HuH-7 (cell line): ENCODE results near the gene CHAC2.
"Not testable (repeated sequence)": the region's sequence is repeated elsewhere in the genome, so short reads cannot be mapped to it uniquely, and the experiment has no call there.

ENCODE experiments used
- DNase-seq: peaks from one replicate; pipeline ENCODE4 v3.0.0; 2011; ENCODE audit warnings: low spot score

The CHAC2 gene

GRCh38 chr2:53778536-53779162 lies 11.0 kb downstream of the CHAC2 start:
- DNase-seq, result no peak

GRCh38 chr2:53780056-53780455 lies 12.5 kb downstream of the CHAC2 start:
- no peak for DNase-seq

GRCh38 chr2:53782676-53783075 lies 15.1 kb downstream of the CHAC2 start:
- DNase-seq, result no peak

GRCh38 chr2:53784436-53784835 lies 16.8 kb downstream of the CHAC2 start:
- DNase-seq, result no peak

GRCh38 chr2:53785366-53785765 lies 17.8 kb downstream of the CHAC2 start:
- DNase-seq, result no peak

- DNase-seq, result peak; percentile 34
These were observed 18.7 kb downstream of the CHAC2 start for GRCh38 chr2:53786352-53786704.

- peak; percentile 90 for DNase-seq
These were observed 19.4 kb downstream of the CHAC2 start, which contains the start of the genes ASB3 and ERLEC1 for GRCh38 chr2:53786705-53787613. TSS of gene ASB3 (minus strand) at chr2:53786953. CDS start at chr2:53765572, 21,381 bp downstream. TSS of gene ERLEC1 (plus strand) at chr2:53787044. CDS start at chr2:53787211, 167 bp downstream.

GRCh38 chr2:53787614-53788289 lies 20.1 kb downstream of the CHAC2 start:
- DNase-seq, result peak; percentile 19

GRCh38 chr2:53793261-53793660 lies 25.7 kb downstream of the CHAC2 start:
- DNase-seq, result no peak

GRCh38 chr2:53793821-53794220 lies 26.2 kb downstream of the CHAC2 start:
- DNase-seq, result no peak

GRCh38 chr2:53801547-53801946 lies 33.9 kb downstream of the CHAC2 start:
- DNase-seq, result no peak

GRCh38 chr2:53802617-53803151 lies 35.1 kb downstream of the CHAC2 start:
- DNase-seq, result no peak

- DNase-seq, result no peak
These were observed 44.0 kb downstream of the CHAC2 start for GRCh38 chr2:53811601-53812000.

GRCh38 chr2:53813151-53813550 lies 45.5 kb downstream of the CHAC2 start:
- no peak for DNase-seq

GRCh38 chr2:53818854-53819435 lies 51.3 kb downstream of the CHAC2 start:
- no peak for DNase-seq

GRCh38 chr2:53819634-53820033 lies 52.0 kb downstream of the CHAC2 start:
- no peak for DNase-seq

- DNase-seq, result no peak
These were observed 52.4 kb downstream of the CHAC2 start for GRCh38 chr2:53820048-53820447.

GRCh38 chr2:53820711-53821110 lies 53.1 kb downstream of the CHAC2 start:
- DNase-seq, result no peak

GRCh38 chr2:53821810-53822209 lies 54.2 kb downstream of the CHAC2 start:
- no peak for DNase-seq

- not testable (repeated sequence) for DNase-seq
These were observed 56.0 kb downstream of the CHAC2 start for GRCh38 chr2:53823639-53824038.
